Suprapubic skin (tissue), 4 donors: ENCODE data around the gene C1QTNF7.

ENCODE experiments used
- EP300 ChIP-seq: sonication (generic); formaldehyde crosslinking; IDR thresholded peaks from one replicate; pipeline ENCODE4 v1.6.1; 2017; ENCODE audit warnings: antibody characterized with exemption
- POLR2A ChIP-seq, 2 donors: fragments of 450-650 bp; IDR thresholded peaks; one replicate each; pipeline ENCODE4 v1.6.1; 2017; ENCODE audit warnings: antibody characterized with exemption in 2 of 2, mild to moderate bottlenecking in 2 of 2, moderate library complexity in 2 of 2
- POLR2AphosphoS5 ChIP-seq, 3 donors: sonication (generic); formaldehyde crosslinking; IDR thresholded peaks; one replicate each; pipeline ENCODE4 v1.6.1; 2017; ENCODE audit warnings: antibody characterized with exemption in 3 of 3
- TF ChIP-seq, protein P1 (sequence below), 2 donors: fragments of 200-600 bp in 1 of 2; fragments of 450-650 bp in 1 of 2; sonication (generic) in 1 of 2; IDR thresholded peaks; one replicate each; pipeline ENCODE4 v1.5.1; 2016 to 2019; ENCODE audit warnings: antibody characterized with exemption in 2 of 2, mild to moderate bottlenecking in 1 of 2, moderate library complexity in 1 of 2

DNA sequence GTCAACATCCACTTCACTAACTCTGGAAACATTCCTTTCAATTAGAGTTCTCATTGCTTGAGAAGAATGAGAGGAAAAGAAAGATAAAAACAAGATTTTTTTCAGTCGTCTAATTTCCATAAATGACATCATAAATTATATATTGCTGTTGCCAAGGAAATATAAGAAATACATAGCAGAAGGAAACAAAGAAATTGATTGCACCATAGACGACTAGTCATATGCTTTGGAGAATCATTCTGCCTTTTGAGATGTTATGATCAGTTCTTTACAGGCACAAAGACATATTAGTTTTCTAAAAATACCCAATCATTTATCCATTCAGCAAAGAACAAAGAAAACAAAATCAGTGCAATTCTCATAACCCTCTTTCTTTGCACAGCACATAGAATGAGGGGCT, 672 bp upstream of the C1QTNF7 start:
- TF ChIP-seq, protein P1, sequence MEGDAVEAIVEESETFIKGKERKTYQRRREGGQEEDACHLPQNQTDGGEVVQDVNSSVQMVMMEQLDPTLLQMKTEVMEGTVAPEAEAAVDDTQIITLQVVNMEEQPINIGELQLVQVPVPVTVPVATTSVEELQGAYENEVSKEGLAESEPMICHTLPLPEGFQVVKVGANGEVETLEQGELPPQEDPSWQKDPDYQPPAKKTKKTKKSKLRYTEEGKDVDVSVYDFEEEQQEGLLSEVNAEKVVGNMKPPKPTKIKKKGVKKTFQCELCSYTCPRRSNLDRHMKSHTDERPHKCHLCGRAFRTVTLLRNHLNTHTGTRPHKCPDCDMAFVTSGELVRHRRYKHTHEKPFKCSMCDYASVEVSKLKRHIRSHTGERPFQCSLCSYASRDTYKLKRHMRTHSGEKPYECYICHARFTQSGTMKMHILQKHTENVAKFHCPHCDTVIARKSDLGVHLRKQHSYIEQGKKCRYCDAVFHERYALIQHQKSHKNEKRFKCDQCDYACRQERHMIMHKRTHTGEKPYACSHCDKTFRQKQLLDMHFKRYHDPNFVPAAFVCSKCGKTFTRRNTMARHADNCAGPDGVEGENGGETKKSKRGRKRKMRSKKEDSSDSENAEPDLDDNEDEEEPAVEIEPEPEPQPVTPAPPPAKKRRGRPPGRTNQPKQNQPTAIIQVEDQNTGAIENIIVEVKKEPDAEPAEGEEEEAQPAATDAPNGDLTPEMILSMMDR (IDR thresholded peaks at IDR 0.05), result no peak
- TF ChIP-seq EP300 (no peak), POLR2A (IDR thresholded peaks at IDR 0.05) (no peak), POLR2AphosphoS5 (IDR thresholded peaks at IDR 0.05) (no peak)
